Prostate gland (tissue), 2 donors: ENCODE measurements around the gene SOAT2.

Experiments
- CTCF ChIP-seq, 4 experiments: fragments of 200-600 bp in 2 of 4; fragments of 450-650 bp in 2 of 4; sonication (generic) in 2 of 4; IDR thresholded peaks; 1 replicate in 3 of 4; 2 replicates in 1 of 4; pipeline ENCODE4 v1.5.1; 2016 to 2019; ENCODE audit warnings: antibody characterized with exemption in 4 of 4, mild to moderate bottlenecking in 2 of 4, moderate library complexity in 2 of 4
- POLR2AphosphoS5 ChIP-seq: sonication (generic); formaldehyde crosslinking; IDR thresholded peaks from one replicate; pipeline ENCODE4 v1.6.1; 2017; ENCODE audit warnings: antibody characterized with exemption

GRCh38 chr12:53082637-53083175 lies 20.6 kb upstream of the SOAT2 start:
- TF ChIP-seq CTCF (IDR thresholded peaks at IDR 0.05) (no peak), POLR2AphosphoS5 (no peak)
